Frontal cortex (tissue), 4 donors: Measurements from ENCODE around the gene ADAR. TPM values are rescaled to one million over a fixed set of nuclear protein-coding genes. Genes with fewer than 3 reads are reported as not detected.

Experiments
- DNase-seq, 2 donors: peaks; one replicate each; pipeline ENCODE4 v3.0.0; 2012; ENCODE audit warnings: low spot score in 2 of 2
- FAIRE-seq: peaks from 2 replicates; lab custom pipeline; 2012; peaks lifted over from hg19 to GRCh38; lab: Jason Lieb, UNC
- total RNA-seq: library from RNA; depleted of rRNA; stranded (reverse); fragments of >200 nt; gene quantifications from one replicate; pipeline ENCODE4 v1.2.3, GENCODE V29; 2014
- donor health status: control.
- donor health status: control.
- donor health status: control.

ADAR gene
- total RNA-seq, 1 donor from 2014 or later, result 63.2 TPM

GRCh38 chr1:154559466-154560044 is 48.4 kb downstream of the ADAR start:
- no peak for FAIRE-seq

GRCh38 chr1:154558720-154559465 is 49.1 kb downstream of the ADAR start:
- FAIRE-seq, result no peak
- DNase-seq, result peak; percentile 94 to 96

More at GRCh38 chr1:154559466-154560044, 48.4 kb downstream of the ADAR start:
- DNase-seq, result peak; percentile 75 to 76

- FAIRE-seq (no peak), DNase-seq (peak in 1 of 2 donors; percentile 48)
Observed at GRCh38 chr1:154557939-154558719, 49.9 kb downstream of the ADAR start, which contains the start of gene UBE2Q1. UBE2Q1 (minus strand) TSS chr1:154558662; CDS start chr1:154558553, 109 bp downstream.

- no peak for DNase-seq
- no peak for FAIRE-seq
Observed at GRCh38 chr1:154557248-154557938, 50.6 kb downstream of the ADAR start.

- no peak for FAIRE-seq
- no peak for DNase-seq
Observed at GRCh38 chr1:154556422-154556821, 51.6 kb downstream of the ADAR start.

- DNase-seq (no peak), FAIRE-seq (no peak)
Observed at GRCh38 chr1:154553056-154554030, 54.6 kb downstream of the ADAR start.

GRCh38 chr1:154552036-154552435 is 56.0 kb downstream of the ADAR start:
- DNase-seq (no peak), FAIRE-seq (no peak)

GRCh38 chr1:154551474-154551873 is 56.5 kb downstream of the ADAR start:
- DNase-seq, result no peak
- FAIRE-seq, result no peak

GRCh38 chr1:154550657-154551056 is 57.3 kb downstream of the ADAR start:
- no peak for DNase-seq
- FAIRE-seq, result no peak

- no peak for DNase-seq
- FAIRE-seq, result no peak
Observed at GRCh38 chr1:154550070-154550469, 57.9 kb downstream of the ADAR start.

GRCh38 chr1:154549202-154549770 is 58.7 kb downstream of the ADAR start:
- DNase-seq (no peak), FAIRE-seq (no peak)

- DNase-seq (no peak), FAIRE-seq (no peak)
Observed at GRCh38 chr1:154548028-154548427, 60.0 kb downstream of the ADAR start.

- FAIRE-seq (no peak), DNase-seq (no peak)
Observed at GRCh38 chr1:154547105-154547732, 60.8 kb downstream of the ADAR start.

GRCh38 chr1:154546264-154547063 is 61.5 kb downstream of the ADAR start:
- FAIRE-seq (no peak), DNase-seq (peak in 1 of 2 donors; percentile 71)

- FAIRE-seq, result no peak
Observed at GRCh38 chr1:154541231-154541630, 66.8 kb downstream of the ADAR start.

GRCh38 chr1:154539486-154540483 is 68.2 kb downstream of the ADAR start:
- no peak for FAIRE-seq
- no peak for DNase-seq

More at GRCh38 chr1:154541231-154541630, 66.8 kb downstream of the ADAR start:
- no peak for DNase-seq
